K562 (cell line): Measurements from ENCODE around the gene PLG. TPM values are rescaled to one million over a fixed set of nuclear protein-coding genes. Genes with fewer than 3 reads are reported as not detected.

Source experiments
- ATAC-seq: fragments of 200-7000 bp; cut with Tn5 transposase; 3 replicates; pipeline ENCODE4 v1.9.1; 2020; ENCODE audit warnings: moderate library complexity
- BruUV-seq: library from RNA; stranded (reverse); fragments of 400-500 nt; replicated peaks from 2 replicates; lab custom pipeline; 2021; lab: Mats Ljungman, UMichigan
- CTCF ChIA-PET: fragments of 300-600 bp; formaldehyde crosslinking; extraction: SDS; loops from one replicate; lab custom pipeline; 2021; ENCODE audit warnings: low intra/inter-chr PET ratio; lab: Yijun Ruan, JAX
- POLR2A ChIA-PET: fragments of 300-600, 350-650 bp; sonication (Branson Sonifier 250); formaldehyde crosslinking; extraction: SDS; loops from one replicate; lab custom pipeline; 2021; ENCODE audit warnings: antibody characterized with exemption, inconsistent platforms; lab: Yijun Ruan, JAX
- DNase-seq, 4 experiments: peaks; one replicate each; pipeline versions ENCODE4 v3.0.0 to v3.0.0-alpha.2; 2011 to 2018; ENCODE audit warnings: low spot score in 3 of 4, mixed read lengths in 3 of 4; ENCODE audit errors: extremely low read depth in 1 of 4
- FAIRE-seq: peaks from 2 replicates; lab custom pipeline; 2011; peaks lifted over from hg19 to GRCh38; lab: Jason Lieb, UNC
- H2AFZ ChIP-seq: 2 replicates; pipeline ENCODE4 v1.6.0; 2011; ENCODE audit warnings: low read depth, low read length, control low read depth, inconsistent platforms
- H3K27ac ChIP-seq: fragments of 200-600 bp; 3 replicates; pipeline ENCODE4 v1.8.0; 2011; ENCODE audit warnings: low read depth, mild to moderate bottlenecking, control low read depth, inconsistent platforms, low read length, moderate library complexity, mixed read lengths; ENCODE audit errors: extremely low read depth
- H3K27me3 ChIP-seq, 2 experiments: fragments of 300-600 bp in 1 of 2; 2 replicates in 1 of 2; 3 replicates in 1 of 2; pipeline versions ENCODE4 v1.6.0 to v1.8.0; 2011; ENCODE audit warnings: inconsistent platforms in 2 of 2, low read length in 2 of 2, mild to moderate bottlenecking in 1 of 2, mixed read lengths in 1 of 2, moderate library complexity in 1 of 2; ENCODE audit not compliant: control insufficient read depth in 2 of 2, insufficient read depth in 2 of 2
- H3K36me3 ChIP-seq: fragments of 300-600 bp; 3 replicates; pipeline ENCODE4 v1.8.0; 2011; ENCODE audit warnings: mild to moderate bottlenecking, low read length, inconsistent platforms; ENCODE audit not compliant: control insufficient read depth, insufficient read depth
- H3K4me1 ChIP-seq, 2 experiments: fragments of 200-600 bp in 1 of 2; replicated peaks in 1 of 2; 2 replicates in 1 of 2; 3 replicates in 1 of 2; pipeline versions ENCODE4 v1.5.1 to v1.8.0; 2011; ENCODE audit warnings: inconsistent platforms in 2 of 2, low read length in 2 of 2, mild to moderate bottlenecking in 1 of 2, mixed read lengths in 1 of 2, moderate library complexity in 1 of 2; ENCODE audit not compliant: control insufficient read depth in 2 of 2, insufficient read depth in 2 of 2
- H3K4me2 ChIP-seq: 2 replicates; pipeline ENCODE4 v1.6.1; 2011; ENCODE audit warnings: low read length, control low read depth, inconsistent platforms, mixed read lengths; ENCODE audit not compliant: insufficient read depth
- H3K4me3 ChIP-seq: fragments of 200-600 bp; sonication (generic), shearing (Covaris generic); 2 replicates; pipeline ENCODE4 v1.5.1; 2016; ENCODE audit warnings: control low read depth, inconsistent platforms
- H3K79me2 ChIP-seq: fragments of 200-600 bp; 3 replicates; pipeline ENCODE4 v1.8.0; 2011; ENCODE audit warnings: low read length, inconsistent platforms; ENCODE audit not compliant: control insufficient read depth, insufficient read depth
- H3K9ac ChIP-seq, 2 experiments: 2 replicates each; pipeline versions ENCODE4 v1.6.0 to v1.6.1; 2011; ENCODE audit warnings: low read depth in 2 of 2, low read length in 2 of 2, control low read depth in 1 of 2, inconsistent platforms in 1 of 2, mild to moderate bottlenecking in 1 of 2, mixed read lengths in 1 of 2; ENCODE audit not compliant: insufficient read depth in 1 of 2
- H3K9me1 ChIP-seq: one replicate; pipeline ENCODE4 v1.6.0; 2011; ENCODE audit warnings: inconsistent platforms, mild to moderate bottlenecking, low read length, moderate library complexity; ENCODE audit not compliant: control insufficient read depth, insufficient read depth
- H3K9me3 ChIP-seq: replicated peaks from 2 replicates; pipeline ENCODE4 v1.5.1; 2011; ENCODE audit warnings: low read depth, low read length, inconsistent platforms; ENCODE audit not compliant: control insufficient read depth, insufficient read depth
- H4K20me1 ChIP-seq: replicated peaks from 2 replicates; pipeline ENCODE4 v1.6.1; 2011; ENCODE audit warnings: low read length, inconsistent platforms, mixed read lengths; ENCODE audit not compliant: control insufficient read depth, insufficient read depth
- BRD9 ChIP-seq: fragments of 450-650 bp; IDR thresholded peaks from 2 replicates; pipeline ENCODE4 v1.6.1; 2018; ENCODE audit warnings: low read depth; ENCODE audit not compliant: partially characterized antibody
- CHD1 ChIP-seq: fragments of 200-600 bp; sonication (generic); IDR thresholded peaks from one replicate; pipeline ENCODE4 v1.6.1; 2012; ENCODE audit warnings: mild to moderate bottlenecking, moderate library complexity, low read length, inconsistent platforms
- CHD2 ChIP-seq: IDR thresholded peaks from 2 replicates; pipeline ENCODE4 v1.6.1; 2011; ENCODE audit warnings: low read depth, low read length
- CXXC5 ChIP-seq: fragments of 250-450 bp; sonication (Bioruptor Pico); IDR thresholded peaks from 2 replicates; pipeline ENCODE4 v1.8.0; 2022; ENCODE audit warnings: inconsistent platforms, mild to moderate bottlenecking, moderate library complexity
- DIDO1 ChIP-seq: fragments of 450-650 bp; IDR thresholded peaks from 2 replicates; pipeline ENCODE4 v1.6.1; 2016; ENCODE audit warnings: low read depth, missing biosample characterization, missing genetic modification characterization
- KLF16 ChIP-seq: IDR thresholded peaks from 2 replicates; pipeline ENCODE4 v1.6.1; 2016; ENCODE audit warnings: antibody characterized with exemption
- MED1 ChIP-seq: sonication (generic); formaldehyde crosslinking; IDR thresholded peaks from 2 replicates; pipeline ENCODE4 v1.8.1; 2023; ENCODE audit warnings: missing genetic modification reagents, borderline replicate concordance
- NR1H2 ChIP-seq: sonication (generic); formaldehyde crosslinking; IDR thresholded peaks from 2 replicates; pipeline ENCODE4 v1.4.0; 2020; ENCODE audit warnings: mild to moderate bottlenecking, missing genetic modification reagents
- PTBP1 ChIP-seq: fragments of 200-400 bp; formaldehyde crosslinking; IDR thresholded peaks from 2 replicates; pipeline ENCODE4 v1.6.1; 2017; ENCODE audit warnings: low read depth, low read length
- SIN3B ChIP-seq: fragments of 450-650 bp; IDR thresholded peaks from 2 replicates; pipeline ENCODE4 v1.6.1; 2017; ENCODE audit warnings: low read depth, mild to moderate bottlenecking, moderate library complexity
- SMARCE1 ChIP-seq: fragments of 450-650 bp; IDR thresholded peaks from 2 replicates; pipeline ENCODE4 v1.7.1; 2016; ENCODE audit warnings: mild to moderate bottlenecking
- SNRNP70 ChIP-seq: fragments of 200-400 bp; formaldehyde crosslinking; optimal IDR thresholded peaks from 2 replicates; pipeline ENCODE3; 2017; ENCODE audit warnings: low read depth, low read length
- SUPT5H ChIP-seq: fragments of 450-650 bp; IDR thresholded peaks from 2 replicates; pipeline ENCODE4 v1.6.1; 2016
- USF2 ChIP-seq: sonication (generic); formaldehyde crosslinking; IDR thresholded peaks from 2 replicates; pipeline ENCODE4 v1.5.0; 2020; ENCODE audit warnings: missing genetic modification reagents
- ZNF398 ChIP-seq: fragments of 250-450 bp; sonication (Bioruptor Pico); IDR thresholded peaks from 2 replicates; pipeline ENCODE4 v1.8.0; 2021; ENCODE audit warnings: moderate library complexity, mild to moderate bottlenecking, inconsistent platforms
- ZNF444 ChIP-seq: fragments of 250-450 bp; sonication (Bioruptor Pico); IDR thresholded peaks from 2 replicates; pipeline ENCODE4 v1.4.0; 2020; ENCODE audit warnings: mild to moderate bottlenecking, moderate library complexity
- WGBS: fragments of 100-300 bp; shearing (Covaris generic); methylation state at CpG from one replicate; pipeline ENCODE4 v1.1.6; 2016; ENCODE audit warnings: low coverage, mixed read lengths; ENCODE audit not compliant: insufficient coverage; ENCODE audit errors: missing lambda C conversion rate; 5-methylcytosine and 5-hydroxymethylcytosine counted together
- in situ Hi-C: fragments of 300-500 bp; cut with MboI; formaldehyde crosslinking; loops from 4 replicates; pipeline ENCODE4 v1.15.0; 2018; ENCODE audit warnings: inconsistent platforms, mixed read lengths
- intact Hi-C: fragments of 100-400 bp; cut with micrococcal nuclease; formaldehyde crosslinking; loops from 2 replicates; pipeline ENCODE4 v1.14.2; 2022
- polyA plus RNA-seq, 8 experiments: library from polyadenylated mRNA; depleted of rRNA in 4 of 8; stranded (reverse) in 5 of 8; unstranded in 3 of 8; fragments of >200 nt; fragmentation: Nextera tagmentation in 2 of 8; fragmentation: Illumina TruSeq in 1 of 8; extraction: Ambion mirVana in 2 of 8; extraction: Trizol in 1 of 8; gene quantifications; 2 replicates each; pipeline versions ENCODE4 v1.2.1 to v1.2.3, GENCODE V29; 2011 to 2014; ENCODE audit warnings: inconsistent platforms in 1 of 8, missing spikeins in 1 of 8
- total RNA-seq, 7 experiments: library from RNA; depleted of rRNA in 6 of 7; stranded (reverse); fragments of >200 nt in 6 of 7; fragmentation: Illumina TruSeq in 2 of 7; extraction: Trizol in 2 of 7; gene quantifications; 2 replicates each; pipeline versions ENCODE4 v1.2.1 to v1.2.3, GENCODE V29; 2011 to 2021; ENCODE audit warnings: low replicate concordance in 1 of 7
- TF ChIP-seq, protein P1 (sequence below): fragments of 200-800 bp; sonication (Bioruptor generic); IDR thresholded peaks from 2 replicates; pipeline ENCODE4 v1.6.1; 2017; ENCODE audit warnings: missing genetic modification characterization, missing compliant biosample characterization

Gene PLG
- total and polyA plus RNA-seq, 9 of the 15 experiments (the other 6 are each of a cell fraction or from before 2014, with no cell fraction given) = 0.64 TPM; not detected in 8

- Histone ChIP-seq H3K9ac (no peak overlapping the region), H2AFZ (no peak overlapping the region), H3K27me3 (no peaks in the 10 kb centered on the region), H3K4me1 (no peaks in the 10 kb centered on the region), H4K20me1 (no peaks in the 10 kb centered on the region), H3K27ac (no peak overlapping the region), H3K36me3 (no peaks in the 10 kb centered on the region), H3K4me3 (no peak overlapping the region), H3K4me2 (no peak overlapping the region), H3K9me1 (peaks cover 2% of the 10 kb centered on the region), H3K9me3 (no peaks in the 10 kb centered on the region), H3K79me2 (no peaks in the 10 kb centered on the region)
- no TSS peak for BruUV-seq
- intact Hi-C loops (no loop called here), in situ Hi-C loops (no loop called here)
- DNase-seq (no peak), ATAC-seq (no peak), FAIRE-seq (no peak)
- ChIA-PET POLR2A (no interaction called here), CTCF (no interaction called here)
- WGBS = 0% methylated on average over 6 of the region's 6 CpGs
- TF ChIP-seq BRD9 = no peak
- no peak for TF ChIP-seq CHD2
- no peak for TF ChIP-seq SIN3B
- no peak for TF ChIP-seq NR1H2 (CRISPR knock-in tag)
- TF ChIP-seq PTBP1 = no peak
- no peak for TF ChIP-seq USF2 (CRISPR knock-in tag)
- no peak for TF ChIP-seq SMARCE1
- TF ChIP-seq ZNF444 (CRISPR knock-in tag) = no peak
- no peak for TF ChIP-seq KLF16
- no peak for TF ChIP-seq ZNF398 (CRISPR knock-in tag)
- no peak for TF ChIP-seq SNRNP70
- TF ChIP-seq, protein P1, sequence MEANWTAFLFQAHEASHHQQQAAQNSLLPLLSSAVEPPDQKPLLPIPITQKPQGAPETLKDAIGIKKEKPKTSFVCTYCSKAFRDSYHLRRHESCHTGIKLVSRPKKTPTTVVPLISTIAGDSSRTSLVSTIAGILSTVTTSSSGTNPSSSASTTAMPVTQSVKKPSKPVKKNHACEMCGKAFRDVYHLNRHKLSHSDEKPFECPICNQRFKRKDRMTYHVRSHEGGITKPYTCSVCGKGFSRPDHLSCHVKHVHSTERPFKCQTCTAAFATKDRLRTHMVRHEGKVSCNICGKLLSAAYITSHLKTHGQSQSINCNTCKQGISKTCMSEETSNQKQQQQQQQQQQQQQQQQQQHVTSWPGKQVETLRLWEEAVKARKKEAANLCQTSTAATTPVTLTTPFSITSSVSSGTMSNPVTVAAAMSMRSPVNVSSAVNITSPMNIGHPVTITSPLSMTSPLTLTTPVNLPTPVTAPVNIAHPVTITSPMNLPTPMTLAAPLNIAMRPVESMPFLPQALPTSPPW = no peak
- TF ChIP-seq CHD1 = no peak
- no peak for TF ChIP-seq DIDO1 (tag)
- no peak for TF ChIP-seq MED1 (CRISPR knock-in tag)
- TF ChIP-seq CXXC5 (CRISPR knock-in tag) = no peak
- TF ChIP-seq SUPT5H = no peak
Measured at GRCh38 chr6:160659562-160659961, 42.5 kb upstream of the PLG start.
